ENCODE data around the gene ERC1.

The ERC1 gene

GRCh38 chr12:1500095-1500801 is 509.2 kb downstream of the ERC1 start:
- no peak for DNase-seq

DNA sequence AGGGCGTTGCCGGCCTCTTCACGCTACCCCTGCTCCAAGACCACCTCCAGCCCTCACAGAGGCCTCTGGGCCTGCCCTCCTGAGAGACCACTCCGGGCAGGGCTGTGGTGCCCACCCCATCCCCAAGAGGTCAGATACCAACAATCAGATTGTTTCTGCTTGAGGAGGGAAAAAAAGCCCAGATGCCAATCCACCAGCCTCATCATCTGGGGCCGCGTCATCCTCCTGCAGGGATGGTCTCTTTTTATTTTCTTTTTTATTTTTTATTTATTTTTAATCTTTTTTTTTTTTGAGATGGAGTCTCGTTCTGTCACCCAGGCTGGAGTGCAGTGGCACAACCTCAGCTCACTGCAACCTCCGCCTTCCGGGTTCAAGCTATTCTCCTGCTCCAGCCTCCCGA is 510.0 kb downstream of the ERC1 start:
- no peak for DNase-seq

GRCh38 chr12:1501695-1502378 is 510.8 kb downstream of the ERC1 start:
- no peak for DNase-seq

DNA sequence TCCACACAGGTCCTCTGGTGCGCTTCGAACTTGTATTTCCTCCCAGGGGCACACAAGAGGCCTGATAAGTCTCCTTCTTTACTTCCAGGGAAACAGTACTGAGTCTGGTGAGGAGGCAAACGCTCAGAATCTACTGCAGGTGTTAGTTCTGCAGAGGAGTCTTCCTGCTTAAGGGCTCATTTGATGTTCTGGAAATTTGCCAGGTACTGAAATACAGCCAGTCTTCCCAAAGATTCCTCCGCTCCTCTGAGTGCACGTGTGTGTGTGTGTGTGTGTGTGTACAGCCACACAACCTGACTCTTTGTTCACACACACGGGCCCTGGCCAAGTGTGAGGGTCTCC is 511.3 kb downstream of the ERC1 start:
- DNase-seq: no peak

GRCh38 chr12:1502831-1503230 is 511.8 kb downstream of the ERC1 start:
- no peak for DNase-seq

DNA sequence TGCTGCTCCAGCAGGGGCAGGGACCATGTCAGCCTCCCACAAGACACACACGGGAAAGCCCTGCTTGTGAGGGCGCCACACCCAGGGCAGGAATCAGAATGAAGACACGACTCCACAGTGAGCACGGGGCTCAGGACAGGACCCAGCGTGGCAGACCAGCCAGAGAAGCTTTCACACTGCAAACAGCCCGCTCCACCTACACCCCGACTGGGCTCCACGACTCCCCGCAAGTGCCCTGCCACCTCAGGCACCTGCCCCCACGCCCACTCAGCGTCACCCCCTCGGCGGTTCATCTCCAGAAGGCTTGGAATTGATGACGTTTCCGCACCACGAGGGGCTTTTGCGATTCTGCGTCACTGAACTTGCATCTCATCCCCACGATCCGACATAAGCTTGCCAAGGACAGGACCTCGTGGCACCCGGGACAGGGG is 512.3 kb downstream of the ERC1 start:
- no peak for DNase-seq

DNA sequence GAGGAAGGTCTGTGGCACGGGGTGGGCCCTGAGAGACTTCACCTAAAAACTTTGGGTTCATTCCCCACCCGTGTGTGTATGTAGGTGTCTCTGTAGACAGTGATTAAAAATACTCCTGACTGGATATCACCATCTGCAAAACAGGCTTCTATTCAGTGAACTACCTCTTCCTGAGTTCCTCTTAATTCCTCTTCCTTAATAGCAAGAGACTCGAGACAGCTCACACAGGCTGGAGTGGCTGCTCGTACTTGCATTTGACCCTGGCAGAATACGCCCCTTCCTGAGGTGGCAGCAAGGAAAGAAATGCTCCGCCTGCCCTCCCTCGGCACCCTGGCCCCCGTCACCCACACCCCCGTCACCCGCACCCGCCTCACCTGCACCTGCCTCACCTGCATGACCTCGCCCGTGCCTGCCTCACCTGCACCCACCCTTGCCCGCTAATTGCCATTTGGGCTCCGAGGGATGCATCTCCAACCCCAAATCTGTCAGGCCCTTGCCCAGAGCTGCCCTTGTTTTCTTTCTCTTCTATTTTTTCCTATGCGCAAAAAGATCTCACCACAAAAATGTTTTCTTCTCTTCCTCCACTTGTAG is 513.4 kb downstream of the ERC1 start:
- no peak for DNase-seq

GRCh38 chr12:1504895-1505311 is 513.9 kb downstream of the ERC1 start:
- no peak for DNase-seq

GRCh38 chr12:1505576-1505975 is 514.6 kb downstream of the ERC1 start:
- DNase-seq: no peak

GRCh38 chr12:1507308-1507707 is 516.3 kb downstream of the ERC1 start:
- DNase-seq: no peak

DNA sequence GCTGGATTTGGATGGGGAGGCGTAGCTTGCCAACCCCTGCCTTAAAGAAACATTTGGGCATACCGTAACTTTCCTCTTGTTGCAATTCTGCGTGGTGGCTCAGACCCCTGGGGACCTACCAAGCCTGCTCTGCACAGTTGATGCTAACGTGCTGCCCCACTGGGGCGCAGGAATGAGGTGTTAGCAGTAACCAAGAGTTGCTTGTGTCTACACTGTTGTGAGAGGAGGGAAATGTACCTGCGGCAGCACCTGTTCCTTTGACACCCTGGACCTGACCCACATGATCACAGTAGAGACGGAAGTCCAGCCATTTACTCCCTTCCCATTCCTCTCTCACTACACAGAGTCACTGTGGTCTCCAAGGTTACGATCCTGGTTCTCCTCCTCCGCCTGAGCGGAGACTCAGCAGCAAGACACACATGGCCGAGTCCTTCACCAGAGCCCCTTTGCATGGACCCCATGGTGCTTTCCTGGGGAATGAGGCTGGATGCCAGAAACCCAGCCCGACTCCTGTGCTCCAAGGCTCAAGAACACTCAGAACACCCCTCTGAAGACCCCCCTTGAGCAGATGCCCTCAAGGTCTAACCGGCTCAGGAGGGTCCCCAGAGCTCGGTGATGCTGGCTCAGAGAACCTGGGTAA is 518.5 kb downstream of the ERC1 start:
- DNase-seq: no peak

DNA sequence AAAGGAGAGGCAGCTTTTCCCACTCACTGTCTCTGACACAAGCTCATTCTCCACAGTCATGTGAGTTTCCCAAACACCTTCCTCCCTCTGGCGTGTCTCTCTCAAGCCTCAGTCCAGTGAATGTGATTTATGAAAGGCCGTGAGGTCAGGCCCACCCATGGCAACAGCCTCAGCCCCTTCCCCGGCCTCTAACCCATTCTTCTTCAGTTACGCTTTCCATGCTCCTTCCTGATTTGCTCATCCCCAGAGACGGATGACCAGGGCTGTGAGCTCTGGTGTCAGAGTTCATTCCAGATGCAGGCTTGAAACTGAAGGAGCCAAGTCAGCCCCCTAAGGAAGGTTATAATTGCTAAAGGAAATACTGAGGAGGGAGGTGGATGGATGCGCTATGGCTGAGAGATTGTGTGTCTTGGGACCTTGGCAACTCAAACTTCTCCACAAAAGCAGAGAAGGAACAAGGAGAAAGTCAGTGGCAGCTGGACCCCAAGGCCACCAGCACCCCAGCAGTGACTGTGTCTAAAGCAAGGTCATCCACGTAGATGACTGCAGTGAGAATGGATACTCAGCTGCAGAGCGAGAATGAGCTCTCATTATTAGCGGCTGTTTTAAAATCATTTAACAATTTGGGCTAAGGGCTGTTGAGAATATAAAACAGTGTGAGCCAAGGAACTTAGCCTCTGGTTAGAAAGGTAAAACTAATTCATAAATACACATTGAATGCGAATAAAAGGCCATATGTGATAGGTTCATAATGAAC is 519.2 kb downstream of the ERC1 start:
- no peak for DNase-seq

DNA sequence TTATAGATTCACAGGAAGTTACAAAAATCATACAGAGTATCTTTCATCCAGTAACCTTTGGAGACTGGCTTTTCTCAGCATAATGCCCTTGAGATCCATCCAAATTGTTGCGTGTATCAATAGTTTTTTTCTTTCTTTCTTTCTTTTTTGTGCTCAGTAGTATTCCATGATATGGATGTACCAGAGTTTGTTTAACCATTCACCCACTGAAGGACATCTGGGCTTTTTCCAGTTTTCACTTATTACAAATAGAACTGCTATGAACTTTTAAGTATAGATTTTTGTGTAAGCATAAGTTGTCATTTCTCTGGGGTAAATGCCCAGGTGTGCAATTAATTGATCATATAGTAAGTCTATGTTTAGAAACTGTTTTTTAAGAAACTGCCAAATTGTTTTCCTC is 524.0 kb downstream of the ERC1 start:
- DNase-seq: no peak

GRCh38 chr12:1515428-1515827 is 524.4 kb downstream of the ERC1 start:
- no peak for DNase-seq

DNA sequence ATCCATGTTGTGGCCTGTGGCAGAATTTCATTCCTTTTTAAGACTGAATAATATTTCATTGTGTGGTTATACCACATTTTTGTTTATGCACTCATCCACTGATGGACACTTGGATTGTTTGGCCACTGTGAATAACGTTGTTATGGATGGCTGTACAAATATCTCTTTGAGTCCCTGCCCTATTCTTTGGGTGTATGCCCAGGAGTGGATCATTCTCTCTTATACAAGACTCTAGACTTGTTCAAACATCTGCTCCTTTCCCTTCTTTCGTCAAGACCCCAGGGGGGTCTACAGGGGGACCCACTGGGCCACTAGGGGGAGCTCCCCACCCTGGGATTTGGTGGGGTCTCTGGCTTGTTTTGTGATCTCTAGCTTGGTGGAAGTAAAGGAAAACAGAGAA is 526.0 kb downstream of the ERC1 start:
- DNase-seq: no peak

- DNase-seq: no peak
Observed at GRCh38 chr12:1517734-1518525, 526.9 kb downstream of the ERC1 start.

GRCh38 chr12:1518591-1519516 is 527.8 kb downstream of the ERC1 start:
- no peak for DNase-seq

DNA sequence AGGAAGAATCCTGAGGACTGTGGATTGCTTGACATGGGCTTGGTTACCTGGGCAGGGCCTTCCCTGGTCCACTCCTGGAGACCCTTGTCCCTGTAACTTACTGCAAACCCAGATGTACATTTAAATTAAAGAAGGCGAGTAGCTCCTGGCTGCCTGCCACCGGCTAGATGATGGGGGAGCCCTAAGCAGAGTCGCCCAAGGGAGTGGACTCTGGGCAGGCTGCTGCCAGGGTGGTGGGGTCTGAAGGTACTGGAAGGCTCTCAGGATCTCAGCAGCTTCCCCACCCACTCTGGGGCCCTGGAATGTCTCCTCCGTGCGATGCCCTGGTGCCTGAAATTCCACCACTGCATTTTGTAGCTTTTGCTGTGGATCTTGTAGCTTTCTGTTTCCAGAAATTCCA is 528.6 kb downstream of the ERC1 start:
- DNase-seq: no peak

- no peak for DNase-seq
Observed at GRCh38 chr12:1523046-1523445, 532.0 kb downstream of the ERC1 start.

DNA sequence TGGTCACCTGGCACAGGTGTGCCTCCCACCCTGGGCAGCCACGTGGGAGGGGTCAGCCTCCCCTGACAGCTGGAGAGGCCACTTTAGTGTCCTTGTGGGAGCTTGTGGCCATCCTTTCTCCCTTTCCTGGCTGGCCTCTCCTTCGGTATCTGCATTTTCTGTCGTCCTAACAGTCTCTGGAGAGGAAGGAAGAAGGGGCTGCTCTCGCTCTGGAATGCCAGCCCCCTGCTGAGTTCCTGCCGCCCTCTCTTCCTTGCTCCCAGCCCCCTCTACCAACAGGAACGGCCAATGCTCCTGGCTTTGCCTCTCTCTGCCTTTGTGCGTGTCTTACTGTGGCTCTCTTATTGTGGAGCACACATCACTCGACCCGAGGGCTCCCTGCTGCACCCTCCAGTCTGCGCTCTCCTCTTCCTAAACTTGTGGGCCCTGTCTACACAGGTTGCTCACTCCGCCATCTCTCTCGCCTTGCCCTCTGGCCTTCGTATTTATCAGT is 532.6 kb downstream of the ERC1 start:
- DNase-seq: no peak

DNA sequence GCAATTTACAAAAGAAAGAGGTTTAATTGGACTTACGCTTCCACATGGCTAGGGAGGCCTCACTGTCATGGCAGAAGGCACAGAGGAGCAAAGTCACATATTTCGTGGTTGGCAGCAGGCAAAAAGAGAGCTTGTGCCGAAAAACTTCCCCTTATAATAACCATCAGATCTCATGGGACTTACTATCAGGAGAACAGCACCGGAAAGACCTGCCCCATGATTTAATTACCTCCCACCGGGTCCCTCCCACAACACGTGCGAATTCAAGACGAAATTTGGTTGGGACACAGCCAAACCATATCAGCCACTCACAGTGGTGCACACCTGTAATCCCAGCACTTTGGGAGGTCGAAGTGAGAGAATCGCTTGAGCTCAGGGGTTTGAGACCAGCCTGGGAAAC is 534.8 kb downstream of the ERC1 start:
- DNase-seq: no peak

Measured in NCI-H1694 treated with DMSO at 0.1 percent for 48 hours (cell line).